ENCODE results near the gene LRP1B. TPM values are rescaled to one million over a fixed set of nuclear protein-coding genes. Genes with fewer than 3 reads are reported as not detected.

Gene LRP1B
- total and polyA plus RNA-seq, 4 donors = 0.01 to 0.84 (median 0.17) TPM

DNA sequence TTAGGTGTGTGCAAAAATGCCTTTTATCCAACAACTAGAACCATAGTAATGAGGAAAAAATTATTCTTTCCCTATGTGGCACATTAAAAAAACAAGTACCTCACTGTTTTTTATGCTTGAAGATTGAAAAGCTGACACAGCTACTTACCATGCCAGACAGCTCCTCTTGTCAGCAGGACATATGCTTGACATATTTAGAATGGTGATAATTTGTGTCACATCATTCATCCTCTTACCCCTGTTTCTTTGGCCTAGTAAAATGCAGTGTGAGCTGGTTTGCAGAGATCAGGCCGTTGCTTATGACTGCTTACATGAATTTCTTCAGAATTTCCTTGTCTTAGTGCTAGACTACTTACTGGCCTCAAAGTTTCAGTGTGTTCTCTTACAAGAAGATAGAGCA lies 869.9 kb downstream of the LRP1B start (continued):
- TF ChIP-seq, protein P1, sequence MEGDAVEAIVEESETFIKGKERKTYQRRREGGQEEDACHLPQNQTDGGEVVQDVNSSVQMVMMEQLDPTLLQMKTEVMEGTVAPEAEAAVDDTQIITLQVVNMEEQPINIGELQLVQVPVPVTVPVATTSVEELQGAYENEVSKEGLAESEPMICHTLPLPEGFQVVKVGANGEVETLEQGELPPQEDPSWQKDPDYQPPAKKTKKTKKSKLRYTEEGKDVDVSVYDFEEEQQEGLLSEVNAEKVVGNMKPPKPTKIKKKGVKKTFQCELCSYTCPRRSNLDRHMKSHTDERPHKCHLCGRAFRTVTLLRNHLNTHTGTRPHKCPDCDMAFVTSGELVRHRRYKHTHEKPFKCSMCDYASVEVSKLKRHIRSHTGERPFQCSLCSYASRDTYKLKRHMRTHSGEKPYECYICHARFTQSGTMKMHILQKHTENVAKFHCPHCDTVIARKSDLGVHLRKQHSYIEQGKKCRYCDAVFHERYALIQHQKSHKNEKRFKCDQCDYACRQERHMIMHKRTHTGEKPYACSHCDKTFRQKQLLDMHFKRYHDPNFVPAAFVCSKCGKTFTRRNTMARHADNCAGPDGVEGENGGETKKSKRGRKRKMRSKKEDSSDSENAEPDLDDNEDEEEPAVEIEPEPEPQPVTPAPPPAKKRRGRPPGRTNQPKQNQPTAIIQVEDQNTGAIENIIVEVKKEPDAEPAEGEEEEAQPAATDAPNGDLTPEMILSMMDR (IDR thresholded peaks at IDR 0.05; ENCODE audit: low read depth, low read length, missing input control) = no peak
- TF ChIP-seq, protein P2, sequence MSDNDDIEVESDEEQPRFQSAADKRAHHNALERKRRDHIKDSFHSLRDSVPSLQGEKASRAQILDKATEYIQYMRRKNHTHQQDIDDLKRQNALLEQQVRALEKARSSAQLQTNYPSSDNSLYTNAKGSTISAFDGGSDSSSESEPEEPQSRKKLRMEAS (IDR thresholded peaks at IDR 0.05) = no peak
- TF ChIP-seq RXRA (IDR thresholded peaks at IDR 0.05) (no peak), FOXA1 (IDR thresholded peaks at IDR 0.05) (no peak), YY1 (IDR thresholded peaks at IDR 0.05) (no peak), GABPA (IDR thresholded peaks at IDR 0.05 in 1 of 2, conservative IDR thresholded peaks at IDR 0.05 in 1 of 2) (no peak), RAD21 (IDR thresholded peaks at IDR 0.05) (no peak), HNF4A (conservative IDR thresholded peaks at IDR 0.05) (no peak), JUND (IDR thresholded peaks at IDR 0.05) (no peak), SP1 (IDR thresholded peaks at IDR 0.05) (no peak), HNF4G (IDR thresholded peaks at IDR 0.05) (no peak), FOXA2 (IDR thresholded peaks at IDR 0.05) (no peak)
- TF ChIP-seq, protein P3, sequence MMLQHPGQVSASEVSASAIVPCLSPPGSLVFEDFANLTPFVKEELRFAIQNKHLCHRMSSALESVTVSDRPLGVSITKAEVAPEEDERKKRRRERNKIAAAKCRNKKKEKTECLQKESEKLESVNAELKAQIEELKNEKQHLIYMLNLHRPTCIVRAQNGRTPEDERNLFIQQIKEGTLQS (IDR thresholded peaks at IDR 0.05) = no peak

DNA sequence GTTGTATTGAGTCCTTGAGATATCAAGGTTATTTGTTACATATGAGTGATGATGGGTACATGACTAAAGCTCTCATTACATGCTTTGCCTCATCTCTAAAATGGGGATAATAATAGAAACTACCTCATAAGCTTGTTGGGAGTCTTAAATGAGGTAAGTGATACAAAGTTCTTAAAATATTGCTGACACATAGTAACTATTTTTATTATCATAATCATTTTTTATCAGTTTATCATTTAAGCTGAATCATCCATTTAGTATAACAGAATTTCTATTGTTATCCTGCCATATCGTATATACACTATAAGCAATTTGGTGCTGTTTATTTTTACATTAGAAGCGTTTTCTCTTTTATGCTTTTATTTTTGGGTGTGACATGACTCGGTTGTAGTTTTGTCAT lies 871.1 kb downstream of the LRP1B start:
- Histone ChIP-seq H3K27me3 (ENCODE audit: control insufficient read depth in 4 of 4, insufficient read depth in 4 of 4, low read length in 3 of 4) (no peaks in the 10 kb centered on the region), H3K4me3 (ENCODE audit: low read depth in 1 of 3, low read length in 3 of 3) (no peak overlapping the region), H3K9me3 (ENCODE audit: control insufficient read depth in 4 of 4, low read length in 3 of 4) (no peaks in the 10 kb centered on the region), H3K36me3 (ENCODE audit: control insufficient read depth in 4 of 4, insufficient read depth in 3 of 4, low read depth in 1 of 4, low read length in 3 of 4) (no peaks in the 10 kb centered on the region), H3K27ac (ENCODE audit: low read depth in 1 of 2, low read length in 2 of 2) (no peak overlapping the region), H3K9ac (ENCODE audit: low read depth in 1 of 2, low read length in 2 of 2) (no peak overlapping the region), H3K4me1 (ENCODE audit: control insufficient read depth in 4 of 4, insufficient read depth in 4 of 4, low read length in 3 of 4) (no peaks in the 10 kb centered on the region)
- no peak for TF ChIP-seq RAD21 (IDR thresholded peaks at IDR 0.05)
- TF ChIP-seq, protein P4, sequence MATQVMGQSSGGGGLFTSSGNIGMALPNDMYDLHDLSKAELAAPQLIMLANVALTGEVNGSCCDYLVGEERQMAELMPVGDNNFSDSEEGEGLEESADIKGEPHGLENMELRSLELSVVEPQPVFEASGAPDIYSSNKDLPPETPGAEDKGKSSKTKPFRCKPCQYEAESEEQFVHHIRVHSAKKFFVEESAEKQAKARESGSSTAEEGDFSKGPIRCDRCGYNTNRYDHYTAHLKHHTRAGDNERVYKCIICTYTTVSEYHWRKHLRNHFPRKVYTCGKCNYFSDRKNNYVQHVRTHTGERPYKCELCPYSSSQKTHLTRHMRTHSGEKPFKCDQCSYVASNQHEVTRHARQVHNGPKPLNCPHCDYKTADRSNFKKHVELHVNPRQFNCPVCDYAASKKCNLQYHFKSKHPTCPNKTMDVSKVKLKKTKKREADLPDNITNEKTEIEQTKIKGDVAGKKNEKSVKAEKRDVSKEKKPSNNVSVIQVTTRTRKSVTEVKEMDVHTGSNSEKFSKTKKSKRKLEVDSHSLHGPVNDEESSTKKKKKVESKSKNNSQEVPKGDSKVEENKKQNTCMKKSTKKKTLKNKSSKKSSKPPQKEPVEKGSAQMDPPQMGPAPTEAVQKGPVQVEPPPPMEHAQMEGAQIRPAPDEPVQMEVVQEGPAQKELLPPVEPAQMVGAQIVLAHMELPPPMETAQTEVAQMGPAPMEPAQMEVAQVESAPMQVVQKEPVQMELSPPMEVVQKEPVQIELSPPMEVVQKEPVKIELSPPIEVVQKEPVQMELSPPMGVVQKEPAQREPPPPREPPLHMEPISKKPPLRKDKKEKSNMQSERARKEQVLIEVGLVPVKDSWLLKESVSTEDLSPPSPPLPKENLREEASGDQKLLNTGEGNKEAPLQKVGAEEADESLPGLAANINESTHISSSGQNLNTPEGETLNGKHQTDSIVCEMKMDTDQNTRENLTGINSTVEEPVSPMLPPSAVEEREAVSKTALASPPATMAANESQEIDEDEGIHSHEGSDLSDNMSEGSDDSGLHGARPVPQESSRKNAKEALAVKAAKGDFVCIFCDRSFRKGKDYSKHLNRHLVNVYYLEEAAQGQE (IDR thresholded peaks at IDR 0.05) = no peak
- no peak for TF ChIP-seq NR2F2 (IDR thresholded peaks at IDR 0.05)
- no peak for TF ChIP-seq HNF4G (IDR thresholded peaks at IDR 0.05)
- TF ChIP-seq, protein P5, sequence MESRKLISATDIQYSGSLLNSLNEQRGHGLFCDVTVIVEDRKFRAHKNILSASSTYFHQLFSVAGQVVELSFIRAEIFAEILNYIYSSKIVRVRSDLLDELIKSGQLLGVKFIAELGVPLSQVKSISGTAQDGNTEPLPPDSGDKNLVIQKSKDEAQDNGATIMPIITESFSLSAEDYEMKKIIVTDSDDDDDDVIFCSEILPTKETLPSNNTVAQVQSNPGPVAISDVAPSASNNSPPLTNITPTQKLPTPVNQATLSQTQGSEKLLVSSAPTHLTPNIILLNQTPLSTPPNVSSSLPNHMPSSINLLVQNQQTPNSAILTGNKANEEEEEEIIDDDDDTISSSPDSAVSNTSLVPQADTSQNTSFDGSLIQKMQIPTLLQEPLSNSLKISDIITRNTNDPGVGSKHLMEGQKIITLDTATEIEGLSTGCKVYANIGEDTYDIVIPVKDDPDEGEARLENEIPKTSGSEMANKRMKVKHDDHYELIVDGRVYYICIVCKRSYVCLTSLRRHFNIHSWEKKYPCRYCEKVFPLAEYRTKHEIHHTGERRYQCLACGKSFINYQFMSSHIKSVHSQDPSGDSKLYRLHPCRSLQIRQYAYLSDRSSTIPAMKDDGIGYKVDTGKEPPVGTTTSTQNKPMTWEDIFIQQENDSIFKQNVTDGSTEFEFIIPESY (IDR thresholded peaks at IDR 0.05) = no peak
- TF ChIP-seq YY1 (IDR thresholded peaks at IDR 0.05) = no peak
- no peak for TF ChIP-seq GABPA (IDR thresholded peaks at IDR 0.05 in 1 of 2, conservative IDR thresholded peaks at IDR 0.05 in 1 of 2)
- TF ChIP-seq EGR1 (IDR thresholded peaks at IDR 0.05; ENCODE audit: low read depth in 2 of 2) = no peak
- no peak for TF ChIP-seq TAF1 (conservative IDR thresholded peaks at IDR 0.05)
- TF ChIP-seq, protein P2 (IDR thresholded peaks at IDR 0.05) = no peak
- TF ChIP-seq, protein P1 (IDR thresholded peaks at IDR 0.05; ENCODE audit: low read depth, low read length, missing input control) = no peak
- TF ChIP-seq JUND (IDR thresholded peaks at IDR 0.05) = no peak
- no peak for TF ChIP-seq HNF4A (conservative IDR thresholded peaks at IDR 0.05)
- TF ChIP-seq FOXA1 (IDR thresholded peaks at IDR 0.05) = no peak
- TF ChIP-seq, protein P3 (IDR thresholded peaks at IDR 0.05) = no peak
- DNase-seq (ENCODE audit: low spot score) = no peak
- WGBS = 88% methylated on average over 3 of the region's 3 CpGs
